Endothelial cell of umbilical vein (primary cell): ENCODE measurements around the gene SFT2D1. TPM values are rescaled to one million over a fixed set of nuclear protein-coding genes. Genes with fewer than 3 reads are reported as not detected.

Experiments
- BruUV-seq: library from RNA; stranded (reverse); fragments of 400-500 nt; replicated peaks from 2 replicates; lab custom pipeline; 2021; lab: Mats Ljungman, UMichigan
- CTCF ChIA-PET: fragments of 300-600, 350-600 bp; sonication (Branson Sonifier 250); formaldehyde crosslinking; loops from one replicate; lab custom pipeline; 2021; ENCODE audit warnings: antibody characterized with exemption, inconsistent platforms; lab: Charles Lee
- POLR2A ChIA-PET: fragments of 300-600, 350-600 bp; sonication (Branson Sonifier 250); formaldehyde crosslinking; loops from one replicate; lab custom pipeline; 2021; ENCODE audit warnings: antibody characterized with exemption, inconsistent platforms; lab: Charles Lee
- DNase-seq: peaks from one replicate; pipeline ENCODE4 v3.0.0-alpha.2; 2011; ENCODE audit warnings: low read depth, low spot score
- FAIRE-seq: peaks from 2 replicates; lab custom pipeline; 2011; peaks lifted over from hg19 to GRCh38; lab: Jason Lieb, UNC
- H2AFZ ChIP-seq: 2 replicates; pipeline ENCODE4 v1.6.0; 2012; ENCODE audit warnings: low read depth, low read length, control low read depth, inconsistent platforms
- H3K27ac ChIP-seq: 2 replicates; pipeline ENCODE4 v1.5.1; 2011; ENCODE audit warnings: low read depth, mild to moderate bottlenecking, control low read depth, low read length, moderate library complexity; ENCODE audit not compliant: insufficient read depth
- H3K27me3 ChIP-seq, 2 experiments: 2 replicates each; pipeline versions ENCODE4 v1.6.0 to v1.6.1; 2011; ENCODE audit warnings: low read length in 2 of 2, mixed read lengths in 1 of 2; ENCODE audit not compliant: control insufficient read depth in 2 of 2, insufficient read depth in 2 of 2
- H3K36me3 ChIP-seq, 2 experiments: 2 replicates in 1 of 2; 3 replicates in 1 of 2; pipeline ENCODE4 v1.5.1; 2011; ENCODE audit warnings: low read length in 2 of 2, mild to moderate bottlenecking in 1 of 2, moderate library complexity in 1 of 2; ENCODE audit not compliant: control insufficient read depth in 2 of 2, insufficient read depth in 2 of 2; ENCODE audit errors: extremely low read depth in 1 of 2
- H3K4me1 ChIP-seq: 3 replicates; pipeline ENCODE4 v1.5.1; 2011; ENCODE audit warnings: mild to moderate bottlenecking, low read length; ENCODE audit not compliant: control insufficient read depth, insufficient read depth; ENCODE audit errors: extremely low read depth
- H3K4me2 ChIP-seq: 2 replicates; pipeline ENCODE4 v1.6.1; 2011; ENCODE audit warnings: low read length, control low read depth, mixed read lengths; ENCODE audit not compliant: insufficient read depth
- H3K4me3 ChIP-seq, 3 experiments: fragments of 200-600 bp in 1 of 3; sonication (generic), shearing (Covaris generic) in 1 of 3; replicated peaks in 1 of 3; 2 replicates each; pipeline ENCODE4 v1.5.1; 2011 to 2016; ENCODE audit warnings: control low read depth in 3 of 3, low read length in 3 of 3, mild to moderate bottlenecking in 2 of 3, inconsistent platforms in 1 of 3, low read depth in 1 of 3, moderate library complexity in 1 of 3; ENCODE audit not compliant: insufficient read depth in 1 of 3
- H3K79me2 ChIP-seq: 2 replicates; pipeline ENCODE4 v1.6.0; 2012; ENCODE audit warnings: low read length, inconsistent platforms; ENCODE audit not compliant: control insufficient read depth, insufficient read depth
- H3K9ac ChIP-seq: replicated peaks from 2 replicates; pipeline ENCODE3; 2011; ENCODE audit warnings: low read length, control low read depth; ENCODE audit not compliant: insufficient read depth; ENCODE audit errors: extremely low read depth
- H3K9me1 ChIP-seq: replicated peaks from 3 replicates; pipeline ENCODE4 v1.6.0; 2011; ENCODE audit warnings: mild to moderate bottlenecking, low read length; ENCODE audit not compliant: control insufficient read depth, insufficient read depth; ENCODE audit errors: extremely low read depth
- H3K9me3 ChIP-seq: replicated peaks from 2 replicates; pipeline ENCODE4 v1.5.1; 2012; ENCODE audit warnings: low read length, inconsistent platforms; ENCODE audit not compliant: control insufficient read depth, insufficient read depth
- H4K20me1 ChIP-seq: replicated peaks from 2 replicates; pipeline ENCODE3; 2011; ENCODE audit warnings: mild to moderate bottlenecking, low read length; ENCODE audit not compliant: control insufficient read depth, insufficient read depth; ENCODE audit errors: extremely low read depth
- EZH2 ChIP-seq: IDR thresholded peaks from 2 replicates; pipeline ENCODE4 v1.6.1; 2012; ENCODE audit warnings: borderline replicate concordance, low read depth, mild to moderate bottlenecking, moderate library complexity, low read length, inconsistent platforms; ENCODE audit not compliant: severe bottlenecking
- FOS ChIP-seq: IDR thresholded peaks from 2 replicates; pipeline ENCODE4 v1.6.1; 2011; ENCODE audit warnings: mild to moderate bottlenecking, low read length, moderate library complexity, borderline replicate concordance; ENCODE audit not compliant: insufficient read depth
- GATA2 ChIP-seq: IDR thresholded peaks from 2 replicates; pipeline ENCODE4 v1.7.0; 2011; ENCODE audit warnings: low read depth, mild to moderate bottlenecking, moderate library complexity, mixed read lengths, low read length; ENCODE audit not compliant: insufficient read length, insufficient read depth
- JUN ChIP-seq: IDR thresholded peaks from 2 replicates; pipeline ENCODE4 v1.6.1; 2011; ENCODE audit warnings: borderline replicate concordance, low read depth; ENCODE audit not compliant: insufficient read length, insufficient read depth
- MYC ChIP-seq: IDR thresholded peaks from one replicate; pipeline ENCODE4 v1.6.1; 2011; ENCODE audit warnings: mild to moderate bottlenecking, low read depth, low read length
- POLR2A ChIP-seq: IDR thresholded peaks from 2 replicates; pipeline ENCODE4 v1.6.1; 2012; ENCODE audit warnings: low read depth, mild to moderate bottlenecking, control low read depth, low read length
- POLR2AphosphoS5 ChIP-seq: IDR thresholded peaks from 2 replicates; pipeline ENCODE4 v1.6.1; 2012; ENCODE audit warnings: low read depth, mild to moderate bottlenecking, control low read depth, low read length, moderate library complexity; ENCODE audit not compliant: insufficient read depth
- dilution Hi-C: fragments of 300-500 bp; cut with MboI; formaldehyde crosslinking; loops from one replicate; pipeline ENCODE4 v1.15.0; 2019; ENCODE audit warnings: low sequenced_read_pairs; ENCODE audit not compliant: extremely low pct_ligation_motif_present
- intact Hi-C: fragments of 100-400 bp; cut with micrococcal nuclease; formaldehyde crosslinking; loops from one replicate; pipeline ENCODE4 v1.10.0; 2022
- polyA plus RNA-seq, 4 experiments: library from polyadenylated mRNA; depleted of rRNA in 3 of 4; stranded (reverse) in 3 of 4; unstranded in 1 of 4; fragments of >200 nt; gene quantifications; 2 replicates each; pipeline versions ENCODE4 v1.2.1 to v1.2.3, GENCODE V29; 2011 to 2012; ENCODE audit warnings: missing spikeins in 1 of 4
- total RNA-seq: library from RNA; stranded (reverse); gene quantifications from 2 replicates; pipeline ENCODE4 v1.2.3, GENCODE V29; 2021
- TF ChIP-seq, protein P1 (sequence below): IDR thresholded peaks from 2 replicates; pipeline ENCODE4 v1.6.1; 2011; ENCODE audit not compliant: insufficient read depth, insufficient read length
- TF ChIP-seq, protein P2 (sequence below), 2 donors: IDR thresholded peaks; 1 replicate in 1 of 2; 2 replicates in 1 of 2; pipeline ENCODE4 v1.5.1; 2011; ENCODE audit warnings: low read length in 2 of 2, mild to moderate bottlenecking in 2 of 2, moderate library complexity in 2 of 2, control low read depth in 1 of 2, inconsistent platforms in 1 of 2, low read depth in 1 of 2; ENCODE audit not compliant: insufficient read depth in 1 of 2; ENCODE audit errors: extremely low read depth in 1 of 2

The SFT2D1 gene
- total and polyA plus RNA-seq, 2 donors (not counting 3 experiments of a cell fraction or from before 2014, with no cell fraction given), result 22.9 to 30.6 TPM

DNA sequence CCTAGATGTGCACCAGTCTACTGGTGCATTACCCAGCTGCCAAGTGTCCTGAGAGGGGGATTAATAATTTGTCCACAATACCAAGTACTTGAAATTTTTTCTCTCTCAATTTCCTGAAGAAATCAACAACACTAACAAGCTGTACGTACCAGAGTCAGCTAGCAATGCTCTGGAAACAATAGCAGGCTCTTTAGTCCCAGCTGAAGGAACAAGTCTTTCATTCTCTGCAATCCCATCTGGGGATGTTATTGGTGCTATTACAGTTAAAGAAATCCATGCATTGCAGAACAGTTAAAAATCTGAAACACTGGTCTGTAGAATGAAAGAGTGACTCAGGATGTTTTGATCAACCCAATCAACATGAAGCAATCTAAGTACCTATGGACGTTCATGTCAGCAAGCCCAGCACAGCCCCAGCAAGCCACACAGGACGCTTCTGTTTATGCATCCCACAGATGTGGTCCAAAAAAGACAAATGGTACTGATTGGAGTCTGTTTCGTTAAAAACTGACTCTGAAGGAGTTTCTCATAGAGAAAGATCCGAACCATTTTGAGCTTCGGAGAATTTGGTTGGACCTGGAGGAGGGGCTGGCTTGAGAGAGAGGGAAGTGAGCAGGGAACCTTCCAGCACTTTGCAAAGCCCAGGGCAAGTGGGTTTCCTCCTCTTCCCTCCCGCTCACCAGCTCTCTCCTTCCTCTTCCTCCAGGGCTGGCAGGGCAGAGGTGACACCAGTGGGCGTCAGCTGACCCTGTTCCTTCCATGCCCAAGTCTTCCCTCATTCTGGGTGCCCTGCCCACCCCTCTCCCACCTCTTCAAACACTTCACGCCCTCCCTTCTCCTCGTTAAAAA lies 46.1 kb downstream of the SFT2D1 start:
- Histone ChIP-seq H3K4me3 (no peak overlapping the region), H3K79me2 (no peaks in the 10 kb centered on the region), H3K9me1 (no peaks in the 10 kb centered on the region), H3K4me2 (no peak overlapping the region), H3K27me3 (peaks cover 0 to 1% of the 10 kb centered on the region in 2 experiments), H3K9me3 (no peaks in the 10 kb centered on the region), H4K20me1 (no peaks in the 10 kb centered on the region), H3K36me3 (no peaks in the 10 kb centered on the region), H2AFZ (no peak overlapping the region), H3K9ac (no peak overlapping the region), H3K27ac (no peak overlapping the region), H3K4me1 (no peaks in the 10 kb centered on the region)
- intact Hi-C loops (no loop called here), dilution Hi-C loops (no loop called here)
- POLR2A ChIA-PET, result no interaction called here
- no peak for FAIRE-seq
- no peak for DNase-seq
- CTCF ChIA-PET, result interaction anchor here (1.0 kb wide), 1 partner anchor 17 kb away, joined by 3 read pairs; no protein-coding TSS in a partner anchor
- TF ChIP-seq JUN (no peak), EZH2 (no peak), FOS (no peak), MYC (no peak), GATA2 (no peak), POLR2A (no peak), POLR2AphosphoS5 (no peak)
- TF ChIP-seq, protein P1, sequence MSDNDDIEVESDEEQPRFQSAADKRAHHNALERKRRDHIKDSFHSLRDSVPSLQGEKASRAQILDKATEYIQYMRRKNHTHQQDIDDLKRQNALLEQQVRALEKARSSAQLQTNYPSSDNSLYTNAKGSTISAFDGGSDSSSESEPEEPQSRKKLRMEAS, result no peak
- TF ChIP-seq, protein P2, sequence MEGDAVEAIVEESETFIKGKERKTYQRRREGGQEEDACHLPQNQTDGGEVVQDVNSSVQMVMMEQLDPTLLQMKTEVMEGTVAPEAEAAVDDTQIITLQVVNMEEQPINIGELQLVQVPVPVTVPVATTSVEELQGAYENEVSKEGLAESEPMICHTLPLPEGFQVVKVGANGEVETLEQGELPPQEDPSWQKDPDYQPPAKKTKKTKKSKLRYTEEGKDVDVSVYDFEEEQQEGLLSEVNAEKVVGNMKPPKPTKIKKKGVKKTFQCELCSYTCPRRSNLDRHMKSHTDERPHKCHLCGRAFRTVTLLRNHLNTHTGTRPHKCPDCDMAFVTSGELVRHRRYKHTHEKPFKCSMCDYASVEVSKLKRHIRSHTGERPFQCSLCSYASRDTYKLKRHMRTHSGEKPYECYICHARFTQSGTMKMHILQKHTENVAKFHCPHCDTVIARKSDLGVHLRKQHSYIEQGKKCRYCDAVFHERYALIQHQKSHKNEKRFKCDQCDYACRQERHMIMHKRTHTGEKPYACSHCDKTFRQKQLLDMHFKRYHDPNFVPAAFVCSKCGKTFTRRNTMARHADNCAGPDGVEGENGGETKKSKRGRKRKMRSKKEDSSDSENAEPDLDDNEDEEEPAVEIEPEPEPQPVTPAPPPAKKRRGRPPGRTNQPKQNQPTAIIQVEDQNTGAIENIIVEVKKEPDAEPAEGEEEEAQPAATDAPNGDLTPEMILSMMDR (IDR thresholded peaks at IDR 0.05; ENCODE audit: extremely low read depth in 1 of 2, insufficient read depth in 1 of 2, low read depth in 1 of 2, low read length in 2 of 2), result no peak
- no TSS peak for BruUV-seq
